ENCODE data around the gene PIK3C3. TPM values are rescaled to one million over a fixed set of nuclear protein-coding genes. Genes with fewer than 3 reads are reported as not detected.

The PIK3C3 gene
- total and polyA plus RNA-seq, 2 of the 8 experiments (the other 6 are each of a cell fraction or from before 2014, with no cell fraction given), result 15.3 to 47.4 TPM

GRCh38 chr18:42005782-42006181 lies 50.7 kb downstream of the PIK3C3 start:
- Histone ChIP-seq H2BK12ac (ENCODE audit: low read depth, low read length) (no peak overlapping the region), H3K4ac (replicated peaks; ENCODE audit: insufficient read length, low read depth, low read length) (no peak overlapping the region), H3K36me3 (ENCODE audit: control insufficient read depth in 2 of 4, insufficient read depth in 4 of 4, low read length in 3 of 4) (peaks cover 0 to 18% (median 7%) of the 10 kb centered on the region in 4 experiments; a peak in 4 of 8 replicates), H3K79me1 (ENCODE audit: low read depth, low read length) (no peaks in the 10 kb centered on the region), H3K4me3 (ENCODE audit: extremely low read depth in 1 of 4, insufficient read depth in 2 of 4, low read depth in 3 of 4, low read length in 4 of 4) (no peak overlapping the region), H4K8ac (ENCODE audit: extremely low read depth, insufficient read depth, low read length) (no peak overlapping the region), H3K4me2 (ENCODE audit: insufficient read depth in 1 of 2, low read depth in 2 of 2, low read length in 2 of 2) (no peak overlapping the region), H3K14ac (ENCODE audit: insufficient read length) (no peak overlapping the region), H3K56ac (replicated peaks; ENCODE audit: insufficient read length, low read depth, low read length) (no peak overlapping the region), H4K5ac (ENCODE audit: insufficient read length, low read depth, low read length) (no peak overlapping the region), H3K23ac (ENCODE audit: insufficient read length) (no peak overlapping the region), H2BK20ac (ENCODE audit: low read length) (no peak overlapping the region), H3K9me3 (ENCODE audit: insufficient read depth in 2 of 2, low read depth in 1 of 2, low read length in 1 of 2) (no peaks in the 10 kb centered on the region), H4K91ac (replicated peaks; ENCODE audit: insufficient read length, low read length) (no peak overlapping the region), H2BK5ac (ENCODE audit: low read depth, low read length) (no peak overlapping the region), H2AFZ (ENCODE audit: low read length) (no peak overlapping the region), H3K79me2 (ENCODE audit: control insufficient read depth in 1 of 2, insufficient read depth in 2 of 2, low read length in 2 of 2) (no peaks in the 10 kb centered on the region), H3K27me3 (replicated peaks in 1 of 4; ENCODE audit: control insufficient read depth in 3 of 4, extremely low read depth in 1 of 4, insufficient read depth in 3 of 4, low read length in 3 of 4) (no peaks in the 10 kb centered on the region), H4K20me1 (replicated peaks in 1 of 2; ENCODE audit: control insufficient read depth in 1 of 2, insufficient read depth in 2 of 2, low read length in 2 of 2) (no peaks in the 10 kb centered on the region), H3K23me2 (ENCODE audit: low read depth, low read length) (no peaks in the 10 kb centered on the region), H2AK5ac (ENCODE audit: low read depth, low read length) (no peak overlapping the region), H2BK120ac (replicated peaks; ENCODE audit: low read depth, low read length) (no peak overlapping the region), H2BK15ac (ENCODE audit: low read length) (no peak overlapping the region), H3K27ac (ENCODE audit: low read depth, low read length) (no peak overlapping the region), H3K18ac (ENCODE audit: extremely low read depth, low read length) (no peak overlapping the region), H3K4me1 (replicated peaks in 1 of 4; ENCODE audit: control insufficient read depth in 3 of 4, insufficient read depth in 4 of 4, low read length in 3 of 4) (no peaks in the 10 kb centered on the region), H3K9ac (replicated peaks in 1 of 4; ENCODE audit: extremely low read depth in 1 of 4, low read depth in 3 of 4, low read length in 3 of 4) (no peak overlapping the region)
- DNase-seq (ENCODE audit: low read depth in 1 of 2, low spot score in 2 of 2) (no peak), FAIRE-seq (no peak)
- POLR2A ChIA-PET (ENCODE audit: partially characterized antibody), result no interaction called here
- CTCF ChIA-PET (ENCODE audit: partially characterized antibody), result interaction anchor here (1.1 to 1.3 kb wide), 2 partner anchors 9 to 22 kb away, joined by 3 read pairs; no protein-coding TSS in a partner anchor
- no peak for TF ChIP-seq KDM4A (IDR thresholded peaks at IDR 0.05; ENCODE audit: low read depth, low read length, severe bottlenecking)
- no peak for TF ChIP-seq TAF7 (optimal IDR thresholded peaks at IDR 0.05; ENCODE audit: borderline replicate concordance, low read depth, low read length)
- TF ChIP-seq FOSL1 (IDR thresholded peaks at IDR 0.05; ENCODE audit: insufficient read depth, low read depth, low read length), result no peak
- TF ChIP-seq USF2 (IDR thresholded peaks at IDR 0.05; ENCODE audit: low read length), result no peak
- no peak for TF ChIP-seq CBX8 (IDR thresholded peaks at IDR 0.05; ENCODE audit: borderline replicate concordance, low read depth, low read length)
- no peak for TF ChIP-seq ATF3 (IDR thresholded peaks at IDR 0.05; ENCODE audit: insufficient read depth, low read depth, low read length)
- TF ChIP-seq GABPA (IDR thresholded peaks at IDR 0.05; ENCODE audit: borderline replicate concordance, insufficient read depth, low read length), result no peak
- TF ChIP-seq EZH2 (IDR thresholded peaks at IDR 0.05; ENCODE audit: low read depth, low read length, severe bottlenecking), result no peak
- TF ChIP-seq RNF2 (IDR thresholded peaks at IDR 0.05; ENCODE audit: borderline replicate concordance, low read depth, low read length, missing control alignments, poor library complexity, severe bottlenecking), result no peak
- TF ChIP-seq BACH1 (IDR thresholded peaks at IDR 0.05; ENCODE audit: low read length), result no peak
- TF ChIP-seq POLR2A (IDR thresholded peaks at IDR 0.05; ENCODE audit: control extremely low read depth in 1 of 2, low read depth in 2 of 2, low read length in 2 of 2), result no peak
